ENCODE results near the gene TCEA2. TPM values are rescaled to one million over a fixed set of nuclear protein-coding genes. Genes with fewer than 3 reads are reported as not detected.

TCEA2 gene
- total and polyA plus RNA-seq, 7 experiments from 2014 or later: 22.2 to 73.2 (median 36.4) TPM

GRCh38 chr20:64091340-64091739 is 28.3 kb downstream of the TCEA2 start:
- peaks cover 0 to 8% (median 0%) of the 10 kb centered on the region in 3 experiments for H3K9me3 ChIP-seq (ENCODE audit: control insufficient read depth in 2 of 3, low read length in 3 of 3)
- no peaks in the 10 kb centered on the region for H3K27me3 ChIP-seq (ENCODE audit: control insufficient read depth in 2 of 2, insufficient read depth in 2 of 2, low read length in 2 of 2)
- intact Hi-C loops (cut with micrococcal nuclease): no loop called here
- no peak for DNase-seq
- H3K36me3 Mint-ChIP-seq: peaks cover 0 to 2% (median 0%) of the 10 kb centered on the region in 5 donors
- CTCF ChIA-PET: no interaction called here
- peaks cover 0 to 16% (median 5%) of the 10 kb centered on the region in 11 donors for H3K9me3 Mint-ChIP-seq
- POLR2A ChIA-PET: interaction anchor here (0.8 kb wide), 1 partner anchor 20 kb away, joined by 3 read pairs; no protein-coding TSS in a partner anchor
- peaks cover 0 to 10% (median 0%) of the 10 kb centered on the region in 5 donors for H3K27me3 Mint-ChIP-seq
- no peak overlapping the region for H3K27ac ChIP-seq (ENCODE audit: low read depth, low read length)
- H3K36me3 ChIP-seq (ENCODE audit: control insufficient read depth in 2 of 3, insufficient read depth in 3 of 3, low read length in 3 of 3): no peaks in the 10 kb centered on the region
- H3K27ac Mint-ChIP-seq: no peak overlapping the region
- no peaks in the 10 kb centered on the region for H3K4me1 ChIP-seq (ENCODE audit: control insufficient read depth in 2 of 2, insufficient read depth in 2 of 2, low read length in 2 of 2)
- peaks cover 0 to 6% (median 3%) of the 10 kb centered on the region in 7 donors for H3K4me1 Mint-ChIP-seq
- peak overlapping the region in 1 of 10 donors; percentile 36 for H3K4me3 Mint-ChIP-seq
- ATAC-seq: no peak
- H3K4me3 ChIP-seq (ENCODE audit: low read length): no peak overlapping the region

- Mint-ChIP-seq H3K9me3 (peaks cover 0 to 11% (median 5%) of the 10 kb centered on the region in 11 donors), H3K27ac (no peak overlapping the region), H3K4me3 (peak overlapping the region in 1 of 10 donors; percentile 36), H3K36me3 (peaks cover 0 to 3% (median 2%) of the 10 kb centered on the region in 5 donors), H3K27me3 (peaks cover 0 to 8% (median 0%) of the 10 kb centered on the region in 5 donors), H3K4me1 (peaks cover 0 to 10% (median 3%) of the 10 kb centered on the region in 7 donors)
- no peak overlapping the region for H3K4me3 ChIP-seq (ENCODE audit: low read length)
- ATAC-seq (peak; percentile 7), DNase-seq (no peak)
- no peaks in the 10 kb centered on the region for H3K36me3 ChIP-seq (ENCODE audit: control insufficient read depth in 2 of 3, insufficient read depth in 3 of 3, low read length in 3 of 3)
- no peak overlapping the region for H3K27ac ChIP-seq (ENCODE audit: low read depth, low read length)
- intact Hi-C loops (cut with micrococcal nuclease): no loop called here
- H3K4me1 ChIP-seq (ENCODE audit: control insufficient read depth in 2 of 2, insufficient read depth in 2 of 2, low read length in 2 of 2): no peaks in the 10 kb centered on the region
- CTCF ChIA-PET: no interaction called here
- H3K9me3 ChIP-seq (ENCODE audit: control insufficient read depth in 2 of 3, low read length in 3 of 3): peaks cover 0 to 8% (median 0%) of the 10 kb centered on the region in 3 experiments
- no peaks in the 10 kb centered on the region for H3K27me3 ChIP-seq (ENCODE audit: control insufficient read depth in 2 of 2, insufficient read depth in 2 of 2, low read length in 2 of 2)
- POLR2A ChIA-PET: interaction anchor here (0.8 kb wide), 1 partner anchor 20 kb away, joined by 3 read pairs; no protein-coding TSS in a partner anchor
Observed at GRCh38 chr20:64091770-64092169, 28.8 kb downstream of the TCEA2 start.

- CTCF ChIA-PET: no interaction called here
- Mint-ChIP-seq H3K4me1 (peaks cover 0 to 13% (median 3%) of the 10 kb centered on the region in 7 donors), H3K36me3 (peaks cover 0 to 6% (median 5%) of the 10 kb centered on the region in 5 donors), H3K27ac (peak overlapping the region in 3 of 9 donors; percentile 20 to 71 (median 51)), H3K9me3 (peaks cover 0 to 11% (median 4%) of the 10 kb centered on the region in 11 donors), H3K4me3 (no peak overlapping the region), H3K27me3 (peaks cover 0 to 8% (median 0%) of the 10 kb centered on the region in 5 donors)
- peaks cover 0 to 8% (median 0%) of the 10 kb centered on the region in 3 experiments for H3K9me3 ChIP-seq (ENCODE audit: control insufficient read depth in 2 of 3, low read length in 3 of 3)
- H3K4me3 ChIP-seq (ENCODE audit: low read length): no peak overlapping the region
- H3K27me3 ChIP-seq (ENCODE audit: control insufficient read depth in 2 of 2, insufficient read depth in 2 of 2, low read length in 2 of 2): no peaks in the 10 kb centered on the region
- no peak overlapping the region for H3K27ac ChIP-seq (ENCODE audit: low read depth, low read length)
- POLR2A ChIA-PET: interaction anchor here (0.8 kb wide), 1 partner anchor 21 kb away, joined by 3 read pairs; no protein-coding TSS in a partner anchor
- intact Hi-C loops (cut with micrococcal nuclease): no loop called here
- DNase-seq (no peak), ATAC-seq (peak; percentile 53)
- no peaks in the 10 kb centered on the region for H3K4me1 ChIP-seq (ENCODE audit: control insufficient read depth in 2 of 2, insufficient read depth in 2 of 2, low read length in 2 of 2)
- H3K36me3 ChIP-seq (ENCODE audit: control insufficient read depth in 2 of 3, insufficient read depth in 3 of 3, low read length in 3 of 3): no peaks in the 10 kb centered on the region
Observed at GRCh38 chr20:64092258-64093012, 29.4 kb downstream of the TCEA2 start.

- Mint-ChIP-seq H3K36me3 (peaks cover 0 to 6% (median 5%) of the 10 kb centered on the region in 5 donors), H3K27ac (peak overlapping the region in 1 of 9 donors; percentile 71), H3K4me3 (no peak overlapping the region), H3K9me3 (peaks cover 0 to 8% (median 2%) of the 10 kb centered on the region in 11 donors), H3K4me1 (peaks cover 0 to 13% (median 3%) of the 10 kb centered on the region in 7 donors), H3K27me3 (peaks cover 0 to 8% (median 0%) of the 10 kb centered on the region in 5 donors)
- H3K4me1 ChIP-seq (ENCODE audit: control insufficient read depth in 2 of 2, insufficient read depth in 2 of 2, low read length in 2 of 2): no peaks in the 10 kb centered on the region
- intact Hi-C loops (cut with micrococcal nuclease): no loop called here
- no peaks in the 10 kb centered on the region for H3K27me3 ChIP-seq (ENCODE audit: control insufficient read depth in 2 of 2, insufficient read depth in 2 of 2, low read length in 2 of 2)
- DNase-seq: no peak
- ATAC-seq: no peak
- POLR2A ChIA-PET: no interaction called here
- H3K4me3 ChIP-seq (ENCODE audit: low read length): no peak overlapping the region
- H3K9me3 ChIP-seq (ENCODE audit: control insufficient read depth in 2 of 3, low read length in 3 of 3): peaks cover 0 to 1% (median 0%) of the 10 kb centered on the region in 3 experiments
- H3K36me3 ChIP-seq (ENCODE audit: control insufficient read depth in 2 of 3, insufficient read depth in 3 of 3, low read length in 3 of 3): no peaks in the 10 kb centered on the region
- H3K27ac ChIP-seq (ENCODE audit: low read depth, low read length): no peak overlapping the region
- CTCF ChIA-PET: no interaction called here
Observed at GRCh38 chr20:64093013-64093503, 30.1 kb downstream of the TCEA2 start.

- no peaks in the 10 kb centered on the region for H3K27me3 ChIP-seq (ENCODE audit: control insufficient read depth in 2 of 2, insufficient read depth in 2 of 2, low read length in 2 of 2)
- CTCF ChIA-PET: no interaction called here
- no peaks in the 10 kb centered on the region for H3K36me3 ChIP-seq (ENCODE audit: control insufficient read depth in 2 of 3, insufficient read depth in 3 of 3, low read length in 3 of 3)
- peaks cover 0 to 6% (median 5%) of the 10 kb centered on the region in 5 donors for H3K36me3 Mint-ChIP-seq
- POLR2A ChIA-PET: no interaction called here
- ATAC-seq (no peak), DNase-seq (no peak)
- peaks cover 0 to 13% (median 5%) of the 10 kb centered on the region in 7 donors for H3K4me1 Mint-ChIP-seq
- H3K27ac Mint-ChIP-seq: no peak overlapping the region
- peaks cover 0 to 5% (median 0%) of the 10 kb centered on the region in 11 donors for H3K9me3 Mint-ChIP-seq
- no peaks in the 10 kb centered on the region for H3K27me3 Mint-ChIP-seq
- no peak overlapping the region for H3K4me3 Mint-ChIP-seq
- H3K4me3 ChIP-seq (ENCODE audit: low read length): no peak overlapping the region
- H3K4me1 ChIP-seq (ENCODE audit: control insufficient read depth in 2 of 2, insufficient read depth in 2 of 2, low read length in 2 of 2): peaks cover 4 to 6% of the 10 kb centered on the region in 2 donors
- no peaks in the 10 kb centered on the region for H3K9me3 ChIP-seq (ENCODE audit: control insufficient read depth in 2 of 3, low read length in 3 of 3)
- intact Hi-C loops (cut with micrococcal nuclease): no loop called here
- H3K27ac ChIP-seq (ENCODE audit: low read depth, low read length): no peak overlapping the region
Observed at GRCh38 chr20:64095455-64095854, 32.5 kb downstream of the TCEA2 start.

- H3K4me3 Mint-ChIP-seq: no peak overlapping the region
- peaks cover 0 to 6% (median 5%) of the 10 kb centered on the region in 5 donors for H3K36me3 Mint-ChIP-seq
- Histone ChIP-seq H3K4me1 (ENCODE audit: control insufficient read depth in 2 of 2, insufficient read depth in 2 of 2, low read length in 2 of 2) (peaks cover 4 to 6% of the 10 kb centered on the region in 2 donors), H3K27ac (ENCODE audit: low read depth, low read length) (no peak overlapping the region), H3K4me3 (ENCODE audit: low read length) (no peak overlapping the region), H3K27me3 (ENCODE audit: control insufficient read depth in 2 of 2, insufficient read depth in 2 of 2, low read length in 2 of 2) (peaks cover 0 to 2% of the 10 kb centered on the region in 2 donors), H3K9me3 (ENCODE audit: control insufficient read depth in 2 of 3, low read length in 3 of 3) (no peaks in the 10 kb centered on the region), H3K36me3 (ENCODE audit: control insufficient read depth in 2 of 3, insufficient read depth in 3 of 3, low read length in 3 of 3) (no peaks in the 10 kb centered on the region)
- peaks cover 0 to 2% (median 0%) of the 10 kb centered on the region in 5 donors for H3K27me3 Mint-ChIP-seq
- ATAC-seq: no peak
- POLR2A ChIA-PET: interaction anchor here (0.6 kb wide), 2 partner anchors 27 to 148 kb away, joined by 3 to 4 read pairs; no protein-coding TSS in a partner anchor
- intact Hi-C loops (cut with micrococcal nuclease): no loop called here
- H3K9me3 Mint-ChIP-seq: peaks cover 0 to 5% (median 0%) of the 10 kb centered on the region in 11 donors
- DNase-seq: no peak
- no peak overlapping the region for H3K27ac Mint-ChIP-seq
- CTCF ChIA-PET: no interaction called here
- H3K4me1 Mint-ChIP-seq: peaks cover 0 to 18% (median 5%) of the 10 kb centered on the region in 7 donors
Observed at GRCh38 chr20:64095927-64096326, 32.9 kb downstream of the TCEA2 start.
